Measurements from ENCODE around the gene AP2A1.

- no peak for TF ChIP-seq CTCF (IDR thresholded peaks at IDR 0.05; ENCODE audit: low read depth, low read length)
- TF ChIP-seq EZH2phosphoT487 (IDR thresholded peaks at IDR 0.05; ENCODE audit: low read depth): no peak
Measured at GRCh38 chr19:49849433-49850220, 82.8 kb downstream of the AP2A1 start.
